ENCODE data around the gene FAM83G. TPM values are rescaled to one million over a fixed set of nuclear protein-coding genes. Genes with fewer than 3 reads are reported as not detected.

The FAM83G gene
- total RNA-seq, 1 donor from 2014 or later: 48.7 TPM

DNA sequence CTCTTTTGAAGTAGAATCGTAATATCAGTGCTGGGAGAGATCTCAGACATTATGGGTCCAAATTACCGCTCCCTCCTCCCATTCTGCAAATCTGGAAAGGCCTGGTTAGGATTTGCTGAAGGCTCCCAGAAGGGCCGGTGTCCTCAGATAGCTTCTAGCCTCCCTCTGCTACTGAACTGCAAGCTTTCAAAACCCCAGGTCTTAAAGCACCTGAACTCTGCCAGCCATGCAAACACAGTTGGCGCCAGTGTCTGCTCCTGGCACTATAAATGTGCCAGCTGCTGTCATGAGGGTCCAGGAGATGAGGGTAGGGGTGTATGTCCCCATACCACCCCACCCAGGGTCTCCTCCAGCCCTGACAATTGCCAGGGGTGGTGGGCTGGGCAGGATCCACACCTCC is 28.4 kb downstream of the FAM83G start:
- DNase-seq (ENCODE audit: low read depth): no peak
- no peak for TF ChIP-seq CTCF (IDR thresholded peaks at IDR 0.05; ENCODE audit: insufficient read depth, low read length, poor library complexity, severe bottlenecking)
- H3K4me3 ChIP-seq (ENCODE audit: low read depth, low read length): no peak overlapping the region
- H3K27me3 ChIP-seq (ENCODE audit: control insufficient read depth, insufficient read depth, low read length): no peaks in the 10 kb centered on the region
- peaks cover 4% of the 10 kb centered on the region for H3K36me3 ChIP-seq (ENCODE audit: control insufficient read depth, insufficient read depth, low read length)

DNA sequence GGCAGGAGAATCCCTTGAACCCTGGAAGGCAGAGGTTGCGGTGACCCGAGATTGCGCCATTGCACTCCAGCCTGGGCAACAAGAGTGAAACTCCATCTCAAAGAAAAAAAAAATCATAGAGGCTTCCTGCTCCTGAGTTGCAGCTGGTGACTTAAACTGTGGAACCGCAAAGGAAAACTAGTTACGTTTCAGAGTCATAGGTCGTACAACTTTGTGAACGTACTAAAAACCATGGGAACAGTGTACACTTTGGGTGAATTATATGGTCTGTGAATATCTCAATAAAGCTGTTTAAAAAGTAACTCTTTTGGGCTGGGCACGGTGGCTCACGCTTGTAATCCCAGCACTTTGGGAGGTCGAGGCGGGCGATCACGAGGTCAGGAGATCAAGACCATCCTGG is 29.0 kb downstream of the FAM83G start:
- TF ChIP-seq CTCF (IDR thresholded peaks at IDR 0.05; ENCODE audit: insufficient read depth, low read length, poor library complexity, severe bottlenecking): no peak
- Histone ChIP-seq H3K27me3 (ENCODE audit: control insufficient read depth, insufficient read depth, low read length) (no peaks in the 10 kb centered on the region), H3K4me3 (ENCODE audit: low read depth, low read length) (no peak overlapping the region), H3K36me3 (ENCODE audit: control insufficient read depth, insufficient read depth, low read length) (peaks cover 4% of the 10 kb centered on the region)
- no peak for DNase-seq (ENCODE audit: low read depth)

DNA sequence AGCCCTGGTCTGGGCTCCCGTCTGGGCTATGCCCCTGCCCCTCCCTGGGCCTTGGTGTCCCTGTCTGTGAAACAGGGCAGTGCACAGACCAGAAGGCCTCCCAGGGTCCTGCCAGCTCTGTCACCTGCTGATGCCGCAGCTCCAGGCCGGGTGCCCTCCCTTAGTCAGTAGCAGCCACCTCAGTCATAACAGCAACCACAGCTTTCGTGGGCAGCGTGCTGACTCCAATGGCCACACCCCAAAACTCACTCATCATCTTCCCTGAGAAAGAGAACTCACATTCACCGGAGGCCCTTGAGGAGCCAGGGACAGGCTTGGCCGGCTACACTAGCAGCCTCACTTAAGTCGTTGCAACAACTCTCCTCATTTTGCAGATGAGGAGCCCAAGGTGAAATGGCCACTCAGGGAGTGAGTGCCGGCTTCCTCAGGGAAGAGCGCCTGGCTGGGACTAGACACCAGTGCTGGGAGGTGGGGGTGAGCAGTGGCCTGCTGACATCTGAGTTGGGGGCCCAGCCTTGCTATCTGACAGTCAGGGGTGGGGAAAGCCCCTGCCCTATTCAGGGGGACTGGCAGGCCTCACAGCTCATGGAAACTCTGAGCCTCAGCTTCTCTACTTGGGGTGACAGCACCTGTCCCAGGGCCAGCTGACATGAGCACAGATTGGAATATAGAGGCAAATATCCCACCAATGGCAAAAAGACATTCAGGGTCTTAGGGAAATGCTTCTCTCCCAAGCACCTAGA is 30.0 kb downstream of the FAM83G start:
- H3K36me3 ChIP-seq (ENCODE audit: control insufficient read depth, insufficient read depth, low read length): peaks cover 4% of the 10 kb centered on the region
- H3K27me3 ChIP-seq (ENCODE audit: control insufficient read depth, insufficient read depth, low read length): no peaks in the 10 kb centered on the region
- no peak for DNase-seq (ENCODE audit: low read depth)
- TF ChIP-seq CTCF (IDR thresholded peaks at IDR 0.05; ENCODE audit: insufficient read depth, low read length, poor library complexity, severe bottlenecking): no peak
- H3K4me3 ChIP-seq (ENCODE audit: low read depth, low read length): no peak overlapping the region

GRCh38 chr17:18971801-18972200 is 32.8 kb downstream of the FAM83G start:
- Histone ChIP-seq H3K36me3 (ENCODE audit: control insufficient read depth, insufficient read depth, low read length) (peaks cover 2% of the 10 kb centered on the region), H3K4me3 (ENCODE audit: low read depth, low read length) (no peak overlapping the region), H3K27me3 (ENCODE audit: control insufficient read depth, insufficient read depth, low read length) (no peaks in the 10 kb centered on the region)
- no peak for DNase-seq (ENCODE audit: low read depth)
- TF ChIP-seq CTCF (IDR thresholded peaks at IDR 0.05; ENCODE audit: insufficient read depth, low read length, poor library complexity, severe bottlenecking): no peak

GRCh38 chr17:18970582-18971480 is 33.7 kb downstream of the FAM83G start:
- DNase-seq (ENCODE audit: low read depth): no peak
- no peak overlapping the region for H3K4me3 ChIP-seq (ENCODE audit: low read depth, low read length)
- peaks cover 2% of the 10 kb centered on the region for H3K36me3 ChIP-seq (ENCODE audit: control insufficient read depth, insufficient read depth, low read length)
- H3K27me3 ChIP-seq (ENCODE audit: control insufficient read depth, insufficient read depth, low read length): no peaks in the 10 kb centered on the region
- TF ChIP-seq CTCF (IDR thresholded peaks at IDR 0.05; ENCODE audit: insufficient read depth, low read length, poor library complexity, severe bottlenecking): no peak
